Sigmoid colon (tissue), 7 donors: ENCODE data around the gene ATG14. TPM values are rescaled to one million over a fixed set of nuclear protein-coding genes. Genes with fewer than 3 reads are reported as not detected.

ENCODE experiments used
- DNase-seq: peaks from one replicate; pipeline ENCODE4 v3.0.0-alpha.2; 2019
- H3K27ac ChIP-seq, 4 donors: fragments of 200-600 bp; sonication (generic); one replicate each; pipeline ENCODE4 v1.5.1; 2016 to 2019; ENCODE audit warnings: mild to moderate bottlenecking in 1 of 4
- H3K27me3 ChIP-seq, 3 donors: fragments of 200-600 bp; sonication (generic); one replicate each; pipeline ENCODE4 v1.5.1; 2019; ENCODE audit warnings: mild to moderate bottlenecking in 1 of 3
- H3K36me3 ChIP-seq, 4 donors: fragments of 200-600 bp; sonication (generic); one replicate each; pipeline ENCODE4 v1.5.1; 2016 to 2019
- H3K4me1 ChIP-seq, 4 donors: fragments of 200-600 bp; sonication (generic); one replicate each; pipeline ENCODE4 v1.5.1; 2017 to 2019
- H3K4me3 ChIP-seq, 4 donors: fragments of 200-600 bp; sonication (generic); one replicate each; pipeline ENCODE4 v1.5.1; 2017 to 2019; ENCODE audit warnings: mild to moderate bottlenecking in 2 of 4, moderate library complexity in 1 of 4
- H3K9me3 ChIP-seq, 4 donors: fragments of 200-600 bp in 3 of 4; sonication (generic) in 3 of 4; one replicate each; pipeline versions ENCODE4 v1.5.1 to v1.6.1; 2013 to 2019
- EP300 ChIP-seq, 4 donors: sonication (generic); formaldehyde crosslinking; IDR thresholded peaks; one replicate each; pipeline ENCODE4 v1.6.1; 2017; ENCODE audit warnings: antibody characterized with exemption in 4 of 4
- POLR2A ChIP-seq, 2 donors: fragments of 450-650 bp; IDR thresholded peaks; one replicate each; pipeline ENCODE4 v1.6.1; 2016; ENCODE audit warnings: antibody characterized with exemption in 2 of 2, mild to moderate bottlenecking in 2 of 2, moderate library complexity in 2 of 2
- POLR2AphosphoS5 ChIP-seq, 4 donors: sonication (generic); formaldehyde crosslinking; IDR thresholded peaks; one replicate each; pipeline ENCODE4 v1.6.1; 2017; ENCODE audit warnings: antibody characterized with exemption in 4 of 4
- WGBS, 2 donors: extraction: QIAGEN DNeasy Blood & Tissue Kit; methylation state at CpG; one replicate each; pipeline ENCODE4 v1.1.7; 2013; 5-methylcytosine and 5-hydroxymethylcytosine counted together
- intact Hi-C: fragments of 100-400 bp; cut with DNase I; formaldehyde crosslinking; loops from one replicate; pipeline ENCODE4 v1.15.1; 2023
- polyA plus RNA-seq, 3 donors: library from polyadenylated mRNA; stranded (reverse); fragments of 200-250 nt; gene quantifications; one replicate each; pipeline ENCODE4 v1.2.3, GENCODE V29; 2013
- total RNA-seq, 4 donors: library from RNA; depleted of rRNA; stranded (reverse); fragments of >200 nt; gene quantifications; one replicate each; pipeline ENCODE4 v1.1.0, GENCODE V29; 2016
- TF ChIP-seq, protein P1 (sequence below), 4 experiments: fragments of 450-650 bp in 3 of 4; fragments of 200-600 bp in 1 of 4; IDR thresholded peaks; one replicate each; pipeline ENCODE4 v1.5.1; 2016 to 2019; ENCODE audit warnings: antibody characterized with exemption in 4 of 4, mild to moderate bottlenecking in 3 of 4, moderate library complexity in 2 of 4
- donor health status: healthy with polysubstance abuse.
- donor health status: Bipolar disorder and iron deficiency.
- donor health status: healthy.

ATG14 gene
- total and polyA plus RNA-seq, 7 donors = 3.6 to 22.2 (median 17.1) TPM

DNA sequence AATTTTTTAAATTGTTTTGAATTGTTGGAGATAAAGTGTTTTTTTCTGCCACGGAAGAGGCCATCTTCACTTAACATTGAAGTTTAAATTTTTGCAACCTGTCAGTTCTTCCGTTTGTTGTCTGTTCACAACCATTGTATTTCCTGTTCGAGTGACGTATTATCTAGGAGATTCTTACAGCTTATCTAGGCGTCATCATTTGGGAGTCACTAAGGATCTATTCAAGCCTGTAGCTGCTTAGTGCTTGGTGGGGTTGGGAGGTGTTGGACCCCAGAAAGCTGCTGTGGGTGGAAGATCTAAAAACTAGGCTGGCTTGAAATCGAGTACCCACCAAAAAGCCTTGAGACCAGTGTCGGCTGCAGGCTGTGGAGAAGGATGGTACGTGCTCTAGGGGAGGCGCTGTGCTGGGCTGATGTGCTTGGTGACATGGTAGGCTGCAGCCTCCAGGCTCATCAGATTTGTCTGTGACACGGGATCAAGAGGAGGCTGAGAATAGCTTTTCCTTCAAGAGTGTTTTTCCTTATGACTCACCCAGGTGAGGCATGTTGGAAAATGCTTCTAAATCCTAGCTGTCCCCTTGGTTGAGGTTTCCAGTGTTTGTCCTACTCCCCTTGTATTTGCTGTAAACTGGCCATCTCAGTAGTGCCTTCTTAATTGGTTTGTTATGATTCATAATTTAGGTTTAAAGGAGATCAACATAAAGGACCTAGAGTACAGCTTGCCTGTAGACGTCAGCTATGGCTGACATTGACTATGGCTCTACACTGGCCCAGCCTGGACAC, 57.8 kb downstream of the ATG14 start:
- TF ChIP-seq POLR2AphosphoS5 (IDR thresholded peaks at IDR 0.05) = no peak
- TF ChIP-seq POLR2A (IDR thresholded peaks at IDR 0.05) = no peak
- TF ChIP-seq EP300 (IDR thresholded peaks at IDR 0.05) = no peak
- TF ChIP-seq, protein P1, sequence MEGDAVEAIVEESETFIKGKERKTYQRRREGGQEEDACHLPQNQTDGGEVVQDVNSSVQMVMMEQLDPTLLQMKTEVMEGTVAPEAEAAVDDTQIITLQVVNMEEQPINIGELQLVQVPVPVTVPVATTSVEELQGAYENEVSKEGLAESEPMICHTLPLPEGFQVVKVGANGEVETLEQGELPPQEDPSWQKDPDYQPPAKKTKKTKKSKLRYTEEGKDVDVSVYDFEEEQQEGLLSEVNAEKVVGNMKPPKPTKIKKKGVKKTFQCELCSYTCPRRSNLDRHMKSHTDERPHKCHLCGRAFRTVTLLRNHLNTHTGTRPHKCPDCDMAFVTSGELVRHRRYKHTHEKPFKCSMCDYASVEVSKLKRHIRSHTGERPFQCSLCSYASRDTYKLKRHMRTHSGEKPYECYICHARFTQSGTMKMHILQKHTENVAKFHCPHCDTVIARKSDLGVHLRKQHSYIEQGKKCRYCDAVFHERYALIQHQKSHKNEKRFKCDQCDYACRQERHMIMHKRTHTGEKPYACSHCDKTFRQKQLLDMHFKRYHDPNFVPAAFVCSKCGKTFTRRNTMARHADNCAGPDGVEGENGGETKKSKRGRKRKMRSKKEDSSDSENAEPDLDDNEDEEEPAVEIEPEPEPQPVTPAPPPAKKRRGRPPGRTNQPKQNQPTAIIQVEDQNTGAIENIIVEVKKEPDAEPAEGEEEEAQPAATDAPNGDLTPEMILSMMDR (IDR thresholded peaks at IDR 0.05) = no peak
- intact Hi-C loops = loop anchor here (2.0 kb wide), 1 partner anchor 83 kb away; the partner anchor contains the start of gene FBXO34
- Histone ChIP-seq H3K27me3 (no peaks in the 10 kb centered on the region), H3K4me3 (no peak overlapping the region), H3K27ac (no peak overlapping the region), H3K36me3 (peaks cover 0 to 29% (median 10%) of the 10 kb centered on the region in 4 donors), H3K4me1 (peaks cover 0 to 7% (median 3%) of the 10 kb centered on the region in 4 donors), H3K9me3 (no peaks in the 10 kb centered on the region)
- no peak for DNase-seq
- 78 to 85% methylated on average over 11 of the region's 11 CpGs for WGBS, 2 donors

DNA sequence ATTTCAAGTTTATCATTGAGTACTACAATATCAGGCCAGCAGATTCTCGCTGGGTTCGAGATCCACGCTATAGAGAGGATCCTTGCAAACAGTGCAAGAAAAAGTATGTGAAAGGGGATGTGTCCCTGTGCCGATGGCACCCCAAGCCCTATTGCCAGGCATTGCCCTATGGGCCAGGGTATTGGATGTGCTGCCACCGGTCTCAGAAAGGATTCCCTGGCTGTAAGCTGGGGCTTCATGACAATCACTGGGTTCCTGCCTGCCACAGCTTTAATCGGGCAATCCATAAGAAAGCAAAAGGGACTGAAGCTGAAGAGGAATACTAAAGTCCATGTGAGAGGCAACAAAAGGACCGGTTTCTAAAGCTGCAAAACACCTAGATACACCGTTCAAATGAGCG, 59.4 kb downstream of the ATG14 start:
- no peaks in the 10 kb centered on the region for H3K9me3 ChIP-seq
- peaks cover 0 to 12% (median 4%) of the 10 kb centered on the region in 4 donors for H3K4me1 ChIP-seq
- peaks cover 0 to 29% (median 10%) of the 10 kb centered on the region in 4 donors for H3K36me3 ChIP-seq
- no peak for TF ChIP-seq EP300 (IDR thresholded peaks at IDR 0.05)
- TF ChIP-seq, protein P1 (IDR thresholded peaks at IDR 0.05) = no peak
- no peak for TF ChIP-seq POLR2AphosphoS5 (IDR thresholded peaks at IDR 0.05)
- no peak for DNase-seq
- intact Hi-C loops = no loop called here
- no peak overlapping the region for H3K27ac ChIP-seq
- H3K27me3 ChIP-seq = no peaks in the 10 kb centered on the region
- WGBS, 2 donors = 90 to 91% methylated on average over 9 of the region's 9 CpGs
- no peak overlapping the region for H3K4me3 ChIP-seq

DNA sequence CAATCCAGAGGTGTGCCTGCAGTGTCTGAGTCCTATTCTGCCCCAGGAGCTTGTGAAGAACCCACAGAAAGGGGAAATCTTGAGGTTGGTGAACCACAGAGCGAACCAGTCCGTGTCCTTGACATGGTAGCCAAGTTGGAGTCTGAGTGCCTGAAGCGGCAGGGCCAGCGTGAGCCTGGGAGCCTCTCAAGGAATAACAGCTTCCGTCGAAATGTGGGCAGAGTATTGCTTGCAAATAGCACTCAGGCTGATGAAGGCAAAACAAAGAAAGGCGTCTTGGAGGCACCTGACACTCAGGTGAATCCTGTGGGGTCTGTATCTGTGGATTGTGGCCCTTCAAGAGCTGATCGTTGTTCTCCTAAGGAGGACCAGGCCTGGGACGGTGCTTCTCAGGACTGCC, 60.5 kb downstream of the ATG14 start:
- 93 to 94% methylated on average over 9 of the region's 9 CpGs for WGBS, 2 donors

DNA sequence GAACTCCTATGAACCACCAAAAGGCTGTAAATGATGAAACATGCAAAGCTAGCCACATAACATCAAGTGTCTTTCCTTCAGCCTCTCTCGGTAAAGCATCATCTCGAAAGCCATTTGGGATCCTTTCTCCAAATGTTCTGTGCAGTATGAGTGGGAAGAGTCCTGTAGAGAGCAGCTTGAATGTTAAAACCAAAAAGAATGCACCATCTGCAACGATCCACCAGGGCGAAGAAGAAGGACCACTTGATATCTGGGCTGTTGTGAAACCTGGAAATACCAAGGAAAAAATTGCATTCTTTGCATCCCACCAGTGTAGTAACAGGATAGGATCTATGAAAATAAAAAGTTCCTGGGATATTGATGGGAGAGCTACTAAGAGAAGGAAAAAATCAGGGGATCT, 61.2 kb downstream of the ATG14 start:
- H3K4me3 ChIP-seq = no peak overlapping the region
- peaks cover 0 to 20% (median 7%) of the 10 kb centered on the region in 4 donors for H3K4me1 ChIP-seq
- H3K9me3 ChIP-seq = no peaks in the 10 kb centered on the region
- intact Hi-C loops = no loop called here
- TF ChIP-seq, protein P1 (IDR thresholded peaks at IDR 0.05) = no peak
- TF ChIP-seq POLR2AphosphoS5 (IDR thresholded peaks at IDR 0.05) = no peak
- no peak for TF ChIP-seq EP300 (IDR thresholded peaks at IDR 0.05)
- TF ChIP-seq POLR2A (IDR thresholded peaks at IDR 0.05) = no peak
- no peak overlapping the region for H3K27ac ChIP-seq
- WGBS, 2 donors = 90 to 94% methylated on average over 4 of the region's 4 CpGs
- no peak for DNase-seq
- H3K27me3 ChIP-seq = no peaks in the 10 kb centered on the region
- peaks cover 0 to 29% (median 10%) of the 10 kb centered on the region in 4 donors for H3K36me3 ChIP-seq

More for the DNA sequence above, 60.5 kb downstream of the ATG14 start:
- H3K27ac ChIP-seq = no peak overlapping the region
- peaks cover 0 to 20% (median 7%) of the 10 kb centered on the region in 4 donors for H3K4me1 ChIP-seq
- intact Hi-C loops = no loop called here
- H3K9me3 ChIP-seq = no peaks in the 10 kb centered on the region
- H3K27me3 ChIP-seq = no peaks in the 10 kb centered on the region
- no peak for DNase-seq
- TF ChIP-seq EP300 (IDR thresholded peaks at IDR 0.05) = no peak
- TF ChIP-seq POLR2A (IDR thresholded peaks at IDR 0.05) = no peak
- TF ChIP-seq POLR2AphosphoS5 (IDR thresholded peaks at IDR 0.05) = no peak
- TF ChIP-seq, protein P1 (IDR thresholded peaks at IDR 0.05) = no peak
- no peak overlapping the region for H3K4me3 ChIP-seq
- peaks cover 0 to 29% (median 10%) of the 10 kb centered on the region in 4 donors for H3K36me3 ChIP-seq
